Mesenteric fat pad (tissue), 1 donor: ENCODE results near the gene GABRA5. TPM values are rescaled to one million over a fixed set of nuclear protein-coding genes. Genes with fewer than 3 reads are reported as not detected.

Experiments
- DNase-seq: peaks from one replicate; pipeline ENCODE4 v3.0.0-alpha.2; 2020; ENCODE audit warnings: low spot score
- total RNA-seq: library from RNA; stranded (reverse); fragmentation: NEBNext Ultra II Directional; extraction: Animal tissue kit (Norgen Biotek cat#: 25700); gene quantifications from one replicate; pipeline ENCODE4 v1.2.1, GENCODE V29; 2021
- donor health status: DM: yes; HTN: yes; CAD: no.

The GABRA5 gene
- total RNA-seq, 1 donor from 2014 or later, result not detected

- DNase-seq, result no peak
These were observed 54.6 kb downstream of the GABRA5 start for GRCh38 chr15:26921433-26921832.

DNA sequence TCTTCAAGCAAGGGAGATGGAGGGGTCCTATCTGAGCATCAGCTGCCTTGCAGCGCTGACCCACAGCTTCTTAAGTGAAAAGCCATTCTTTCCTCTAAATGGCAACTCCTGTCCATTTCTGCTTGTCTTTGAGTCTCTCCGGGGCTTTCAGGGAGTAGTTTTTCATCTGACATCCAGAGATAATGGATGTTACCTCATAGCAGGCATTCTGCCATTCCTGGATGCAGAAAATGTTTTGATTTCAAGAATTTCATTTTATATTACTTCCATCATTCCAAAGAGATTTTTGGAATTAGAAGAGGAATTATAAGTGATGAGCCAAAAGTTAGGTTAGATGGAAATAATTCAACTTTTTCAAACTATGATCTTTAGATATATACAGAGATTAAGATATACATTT, 59.2 kb downstream of the GABRA5 start:
- DNase-seq, result no peak

- no peak for DNase-seq
These were observed 61.2 kb downstream of the GABRA5 start for GRCh38 chr15:26928051-26928450.

- no peak for DNase-seq
These were observed 62.7 kb downstream of the GABRA5 start for GRCh38 chr15:26929588-26929987.

DNA sequence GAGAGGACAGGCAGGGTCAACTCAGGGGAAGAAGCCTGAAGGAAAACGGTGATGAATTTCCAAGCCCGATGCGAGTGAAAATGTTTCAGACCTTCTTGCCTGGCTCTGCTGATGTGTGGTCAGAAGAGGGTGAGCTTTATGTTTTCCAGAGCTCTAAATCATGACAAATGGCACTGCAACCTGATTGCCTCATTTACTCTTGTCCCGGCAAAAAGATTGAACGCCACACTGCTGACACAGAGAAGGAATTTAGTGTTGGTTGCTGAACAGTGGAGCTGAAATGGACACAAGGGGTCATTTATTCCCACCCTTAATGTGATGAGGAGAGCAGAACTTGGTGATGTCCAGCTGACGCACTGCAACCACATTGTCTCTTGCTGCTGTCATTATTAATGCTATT, 68.0 kb downstream of the GABRA5 start:
- no peak for DNase-seq

- no peak for DNase-seq
These were observed 68.5 kb downstream of the GABRA5 start for GRCh38 chr15:26935322-26935721.

DNA sequence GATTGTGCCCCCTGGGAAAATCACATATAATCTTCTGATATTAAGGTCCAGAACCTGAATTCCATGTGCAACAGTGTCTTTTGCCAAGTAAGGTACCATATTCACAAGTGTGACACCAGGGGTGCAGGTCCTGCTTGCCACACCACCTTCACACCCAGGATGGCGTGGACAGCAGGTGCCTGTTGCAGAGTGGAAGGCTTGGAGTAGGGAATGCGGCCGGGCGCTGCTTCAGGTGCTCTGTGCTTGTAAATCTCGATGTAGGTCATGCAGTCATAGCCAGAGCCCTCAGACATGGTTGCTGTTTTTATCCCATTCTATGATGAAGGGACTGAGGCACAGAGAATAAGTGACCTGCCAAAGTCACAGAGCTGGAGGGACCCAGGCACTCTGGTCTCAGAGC, 69.6 kb downstream of the GABRA5 start:
- DNase-seq, result no peak

GRCh38 chr15:26937134-26937533, 70.3 kb downstream of the GABRA5 start:
- DNase-seq, result no peak

- no peak for DNase-seq
These were observed 72.5 kb downstream of the GABRA5 start for GRCh38 chr15:26939398-26939797.

DNA sequence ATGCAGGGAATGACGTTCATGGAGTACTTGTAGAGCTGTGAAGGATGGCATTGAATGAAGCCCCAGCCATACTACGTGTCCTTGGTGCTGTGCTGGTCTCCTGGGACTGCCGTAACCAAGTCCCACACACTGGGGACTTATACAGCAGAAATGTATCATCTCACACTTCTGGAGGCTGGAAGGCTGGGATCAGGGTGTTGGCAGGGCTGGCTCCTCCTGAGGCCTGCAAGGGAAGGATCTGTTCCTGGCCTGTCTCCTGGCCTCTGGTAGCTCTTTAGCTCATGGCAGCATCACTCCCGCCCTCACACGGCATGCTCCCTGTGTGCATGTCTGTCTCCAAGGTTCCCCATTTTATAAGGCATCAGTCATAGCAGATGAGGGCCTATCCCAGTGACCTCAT, 74.6 kb downstream of the GABRA5 start:
- DNase-seq, result no peak

GRCh38 chr15:26943866-26944265, 77.0 kb downstream of the GABRA5 start:
- DNase-seq, result no peak

DNA sequence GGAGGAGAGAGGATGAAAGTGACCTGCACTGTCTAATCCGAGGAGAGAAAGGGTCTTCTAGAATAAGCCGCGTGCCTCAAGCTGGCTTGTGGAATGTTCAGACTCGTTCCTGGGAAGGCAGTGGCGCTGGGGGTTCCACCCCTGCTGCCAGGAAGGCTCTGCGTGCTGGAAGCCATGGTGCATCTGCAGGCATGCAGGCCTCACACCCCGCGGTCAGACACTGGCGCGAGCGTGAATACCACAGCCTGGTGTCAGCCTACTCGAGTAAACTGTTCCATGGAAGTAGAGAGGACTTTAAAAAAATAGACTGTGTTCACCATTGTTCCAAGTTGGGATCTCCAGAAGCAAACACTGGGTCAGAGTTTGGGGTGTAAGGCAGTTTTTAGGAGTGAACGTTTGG, 78.2 kb downstream of the GABRA5 start:
- no peak for DNase-seq

- DNase-seq, result no peak
These were observed 83.1 kb downstream of the GABRA5 start for GRCh38 chr15:26950001-26950400.

- DNase-seq, result no peak
These were observed 87.5 kb downstream of the GABRA5 start for GRCh38 chr15:26954403-26954802.

- no peak for DNase-seq
These were observed 100.9 kb downstream of the GABRA5 start for GRCh38 chr15:26967719-26968269.

DNA sequence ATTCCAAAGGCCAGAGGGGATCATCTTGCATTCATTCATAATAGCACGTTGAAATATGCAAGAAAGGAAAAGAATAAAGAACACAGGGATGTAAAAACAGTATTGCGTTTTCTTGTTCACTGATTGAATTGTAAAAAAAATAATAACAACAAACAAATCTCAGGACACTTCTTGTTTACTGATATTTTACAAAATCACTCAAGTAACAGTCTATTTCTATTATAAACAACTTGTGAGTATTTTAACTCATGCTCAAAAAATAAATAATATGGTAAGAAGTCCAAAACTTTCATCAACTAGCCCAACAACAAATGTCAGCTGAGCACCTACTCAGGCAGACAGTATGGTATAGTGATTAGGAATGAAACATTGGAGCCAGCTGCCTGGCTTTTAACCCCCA, 101.9 kb downstream of the GABRA5 start:
- DNase-seq, result no peak

GRCh38 chr15:26970712-26971210, 103.9 kb downstream of the GABRA5 start, which contains the start of gene GABRG3:
Gene GABRG3 (plus strand): TSS chr15:26971181.
- no peak for DNase-seq

DNA sequence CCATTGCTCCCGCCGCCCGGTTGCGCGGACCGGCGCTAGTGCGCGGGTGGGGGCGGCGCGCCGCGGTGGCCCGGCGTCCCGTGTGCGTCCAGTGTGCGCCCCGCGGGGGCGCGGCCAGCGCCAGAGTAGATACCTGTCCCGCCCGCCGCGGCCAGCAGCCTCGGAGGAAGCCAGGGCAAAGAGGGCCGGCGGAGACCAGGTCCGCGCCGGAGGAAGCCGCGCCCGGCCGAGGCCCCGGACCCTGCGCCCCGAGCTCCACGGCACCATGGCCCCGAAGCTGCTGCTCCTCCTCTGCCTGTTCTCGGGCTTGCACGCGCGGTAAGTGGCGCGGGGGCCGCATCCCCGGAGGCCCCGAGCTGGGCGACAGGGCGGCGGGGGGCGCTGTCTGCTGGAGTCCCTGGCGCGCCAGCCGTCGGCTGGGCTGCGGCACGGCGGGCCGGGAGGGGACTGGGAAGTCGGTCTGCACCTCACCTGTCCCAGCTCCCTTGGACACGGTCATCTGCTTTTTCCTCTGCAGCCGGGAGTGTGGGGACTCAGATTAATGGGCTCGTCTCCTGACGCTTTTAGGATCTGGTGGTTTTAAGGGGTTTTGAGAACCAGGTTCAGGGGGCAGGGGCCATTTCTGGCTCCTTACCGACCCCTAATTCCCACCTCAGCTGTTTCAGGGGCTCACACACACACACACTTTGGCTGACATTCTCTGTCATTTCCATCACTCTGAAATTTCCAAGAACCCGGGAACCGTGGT, 104.6 kb downstream of the GABRA5 start:
- DNase-seq, result no peak

GRCh38 chr15:26972636-26973035, 105.8 kb downstream of the GABRA5 start:
- DNase-seq, result no peak

GRCh38 chr15:26974120-26974780, 107.4 kb downstream of the GABRA5 start:
- no peak for DNase-seq

DNA sequence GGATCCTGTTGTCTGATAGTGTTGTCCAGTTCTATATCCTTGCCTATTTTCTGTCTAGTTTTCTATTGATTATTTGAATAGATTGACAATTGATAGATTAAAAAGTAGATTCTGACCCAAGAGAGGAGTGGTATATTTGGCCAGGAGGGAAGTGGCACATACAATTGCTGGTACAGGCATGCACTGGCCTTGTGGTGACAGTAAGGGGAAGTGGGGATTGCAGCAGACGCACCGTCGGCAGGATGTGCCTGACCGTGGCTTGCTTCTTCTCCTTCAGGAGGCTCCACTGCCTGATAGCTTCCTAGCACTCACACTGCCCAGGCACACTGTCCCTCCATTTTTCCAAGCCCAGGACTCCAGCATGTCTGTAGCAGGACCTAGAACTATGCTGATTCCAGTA, 114.6 kb downstream of the GABRA5 start:
- no peak for DNase-seq

- DNase-seq, result no peak
These were observed 117.0 kb downstream of the GABRA5 start for GRCh38 chr15:26983822-26984221.
